Erythroblast (primary cell): ENCODE data around the gene ADIPOR2.

ENCODE experiments used
- GATA1 ChIP-seq: IDR thresholded peaks from 2 replicates; pipeline ENCODE4 v1.6.1; 2011; ENCODE audit warnings: low read depth, mild to moderate bottlenecking, control low read depth, low read length, moderate library complexity
- POLR2A ChIP-seq: IDR thresholded peaks from 2 replicates; pipeline ENCODE4 v1.6.1; 2011; ENCODE audit warnings: mild to moderate bottlenecking, low read length

DNA sequence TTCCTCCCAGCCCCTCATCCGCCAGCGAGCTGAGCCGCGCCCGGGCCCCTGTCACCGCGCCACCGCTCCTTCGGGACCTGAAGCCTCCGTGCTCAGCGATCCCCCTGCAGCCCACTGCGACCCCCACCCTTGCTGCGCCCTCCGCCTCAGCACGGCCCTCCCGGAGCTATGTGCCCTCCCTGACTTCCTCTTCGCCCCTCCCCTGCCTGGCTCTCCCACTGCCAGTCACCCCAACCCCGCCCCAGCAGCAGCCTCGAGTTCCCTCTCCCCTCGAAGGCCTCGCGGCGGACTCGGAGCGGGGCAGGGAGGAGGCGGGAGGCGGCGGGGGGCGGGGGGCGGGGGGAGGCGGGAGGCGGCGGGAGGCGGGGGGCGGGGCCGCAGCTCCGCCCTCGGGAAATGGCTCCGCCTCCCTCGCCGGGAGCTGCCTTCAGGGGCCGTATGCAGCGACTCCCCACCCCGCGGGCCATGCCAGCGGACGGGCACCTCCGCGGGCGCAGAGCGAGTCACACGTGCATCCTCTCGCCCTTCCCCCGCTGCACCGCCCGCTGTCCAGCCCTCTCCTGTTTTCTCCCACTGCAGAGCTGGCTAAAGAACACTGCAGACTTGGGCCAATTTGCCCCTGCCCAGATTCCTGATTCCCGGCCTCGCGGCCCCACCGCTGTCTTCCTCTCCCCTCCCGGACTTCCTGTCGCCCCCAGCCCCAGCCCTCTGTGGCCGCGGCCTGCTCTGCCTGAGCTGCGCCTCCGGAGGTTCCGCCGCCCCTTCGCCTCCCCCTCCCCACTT lies 29.1 kb upstream of the ADIPOR2 start:
- TF ChIP-seq POLR2A (peak; percentile 25), GATA1 (no peak)
